GM19397 (cell line): ENCODE results near the gene USP21.

Source experiments
- ATAC-seq: cut with Tn5 transposase; IDR thresholded peaks from one replicate; pipeline ENCODE4 v1.9.1; 2021; ENCODE audit warnings: mild to moderate bottlenecking, moderate library complexity; ENCODE audit not compliant: unreplicated experiment

USP21 gene

DNA sequence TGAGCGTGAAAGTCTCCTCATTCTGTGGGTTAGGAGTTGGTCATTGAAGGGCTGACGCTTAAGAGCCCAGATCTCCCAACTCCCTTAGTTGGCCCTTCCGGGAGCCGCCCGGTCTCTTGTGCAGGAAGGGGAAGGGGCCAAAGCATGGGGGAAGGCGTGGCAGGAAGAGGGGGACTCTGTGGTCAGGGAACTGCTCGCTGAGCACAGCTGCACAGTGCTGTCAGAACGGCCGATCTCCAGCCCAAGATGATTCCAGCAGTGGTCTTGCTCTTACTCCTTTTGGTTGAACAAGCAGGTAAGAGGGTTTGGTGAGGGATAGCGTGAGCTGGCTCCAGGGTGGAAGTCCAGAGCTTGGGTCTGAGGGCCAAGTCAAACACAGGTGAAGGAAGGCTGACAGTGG, 55.8 kb downstream of the USP21 start, which contains the start of gene FCER1G:
Gene FCER1G (plus strand): TSS at position 220 of the 400 bp plus-strand sequence. CDS start 27 bp downstream, at position 247.
- ATAC-seq = no peak
